RPMI8226 (cell line): Measurements from ENCODE around the gene UGT1A6.
"Not testable (repeated sequence)": the region's sequence is repeated elsewhere in the genome, so short reads cannot be mapped to it uniquely, and the experiment has no call there.

ENCODE experiments used
- DNase-seq: peaks from one replicate; pipeline ENCODE4 v3.0.0-alpha.2; 2015

UGT1A6 gene

GRCh38 chr2:233736868-233737653 is 44.4 kb downstream of the UGT1A6 start:
- DNase-seq = not testable (repeated sequence)

GRCh38 chr2:233740870-233741269 is 48.2 kb downstream of the UGT1A6 start:
- no peak for DNase-seq

DNA sequence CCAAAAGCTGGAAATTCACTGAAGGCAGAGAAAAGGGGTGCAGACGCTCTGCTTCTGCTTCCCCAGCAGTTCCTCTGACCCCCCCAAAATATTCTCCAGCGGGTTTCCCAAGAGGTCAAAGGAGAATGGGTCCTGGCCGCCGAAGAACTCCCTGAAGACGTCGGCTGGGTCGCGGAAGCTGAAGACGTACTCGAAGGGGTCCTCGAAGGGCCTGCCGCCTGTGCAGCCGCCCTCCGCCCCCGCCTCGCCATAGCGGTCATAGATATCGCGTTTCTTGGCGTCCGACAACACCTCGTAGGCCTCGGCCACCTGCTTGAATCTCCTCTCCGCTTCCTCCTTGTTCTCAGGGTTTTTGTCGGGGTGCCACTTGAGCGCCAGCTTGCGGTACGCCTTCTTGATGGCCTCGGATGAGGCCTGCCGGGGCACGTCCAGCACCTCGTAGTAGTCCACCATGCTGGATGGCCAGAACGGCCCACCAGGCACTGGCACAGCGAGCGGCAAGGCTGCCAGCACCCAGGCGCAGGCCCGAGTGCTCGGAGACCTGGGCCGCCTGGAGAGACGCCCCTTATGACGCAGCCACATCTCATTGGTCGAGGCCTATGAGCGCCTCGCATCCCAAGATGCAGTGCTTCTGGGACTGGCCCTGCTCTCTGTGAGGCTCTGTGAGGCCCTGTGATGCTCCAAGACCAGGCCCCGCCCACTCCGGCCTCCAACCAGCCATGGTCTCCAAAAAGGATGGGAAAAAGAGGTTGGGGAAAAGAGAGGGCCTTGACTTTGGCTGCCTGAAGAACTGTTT is 51.0 kb downstream of the UGT1A6 start:
- no peak for DNase-seq

DNA sequence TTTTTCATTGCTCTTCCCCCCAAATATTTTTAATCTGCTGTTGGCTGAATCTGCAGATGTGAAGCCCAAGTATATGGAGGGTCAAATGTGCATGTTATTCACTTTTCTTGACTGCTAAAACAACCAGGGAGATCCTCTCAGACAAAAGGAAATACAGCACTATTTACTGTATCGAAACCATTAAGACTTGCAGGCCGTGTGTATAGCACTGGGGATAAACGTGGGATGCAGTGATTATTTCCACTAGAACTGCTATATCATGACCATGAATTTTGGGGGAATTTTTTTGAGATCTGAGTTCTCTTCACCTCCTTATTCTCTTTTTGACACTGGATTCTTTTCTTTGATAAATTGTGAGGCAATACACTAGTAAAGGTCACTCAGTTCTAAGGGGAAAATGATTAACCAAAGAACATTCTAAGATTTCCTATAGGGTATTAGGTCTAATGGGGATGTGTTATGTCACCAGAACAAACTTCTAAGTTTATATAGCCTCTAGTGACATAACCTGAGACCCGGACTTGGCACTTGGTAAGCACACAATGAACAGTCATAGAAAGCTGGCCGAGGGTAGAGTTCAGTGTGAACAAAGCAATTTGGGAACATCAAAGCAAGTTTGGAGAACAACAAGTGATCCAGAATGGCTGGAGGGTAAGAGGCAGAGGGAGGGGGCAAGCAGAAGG is 52.5 kb downstream of the UGT1A6 start:
- no peak for DNase-seq

DNA sequence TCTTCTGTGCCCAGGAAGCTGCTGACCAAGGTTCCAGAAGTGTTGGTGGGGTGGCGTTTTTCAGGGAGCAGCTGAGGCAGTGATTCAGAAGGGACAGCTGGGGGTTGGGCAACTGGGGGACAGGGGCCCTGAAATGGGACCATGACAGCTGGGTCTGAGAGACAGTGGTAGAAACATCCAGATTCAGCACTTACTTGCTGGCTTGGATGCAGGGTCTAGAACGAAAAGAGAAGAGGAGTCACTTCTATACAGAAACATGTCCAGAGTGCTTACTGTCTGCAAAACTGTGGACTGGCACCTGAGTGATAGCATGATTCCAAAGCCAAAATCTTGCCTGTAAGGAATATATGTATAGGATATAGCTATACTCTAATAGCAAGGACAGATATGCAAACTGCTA is 53.1 kb downstream of the UGT1A6 start:
- DNase-seq = not testable (repeated sequence)

- no peak for DNase-seq
Measured at GRCh38 chr2:233746475-233747282, 54.0 kb downstream of the UGT1A6 start.

GRCh38 chr2:233747283-233747544 is 54.5 kb downstream of the UGT1A6 start:
- no peak for DNase-seq

DNA sequence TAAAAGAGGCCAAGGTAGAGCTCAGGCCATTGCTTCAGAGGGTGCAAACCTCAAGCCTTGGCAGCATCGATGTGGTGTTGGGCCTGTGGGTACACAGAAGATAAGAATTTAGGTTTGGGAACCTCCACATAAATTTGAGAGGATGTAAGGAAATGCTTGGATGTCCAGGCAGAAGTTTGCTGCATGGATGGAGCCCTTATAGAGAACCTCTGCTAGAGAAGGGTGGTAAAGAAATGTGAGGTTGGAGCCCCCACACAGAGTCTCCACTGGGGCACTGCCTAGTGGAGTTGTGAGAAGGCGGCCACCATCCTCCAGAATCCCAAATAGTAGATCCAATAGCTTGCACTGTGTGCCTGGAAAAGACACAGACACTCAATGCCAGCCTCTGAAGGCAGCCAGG is 58.0 kb downstream of the UGT1A6 start:
- not testable (repeated sequence) for DNase-seq

GRCh38 chr2:233751212-233752009 is 58.7 kb downstream of the UGT1A6 start:
- DNase-seq = not testable (repeated sequence)

- DNase-seq = no peak
Measured at GRCh38 chr2:233754872-233755611, 62.4 kb downstream of the UGT1A6 start.

DNA sequence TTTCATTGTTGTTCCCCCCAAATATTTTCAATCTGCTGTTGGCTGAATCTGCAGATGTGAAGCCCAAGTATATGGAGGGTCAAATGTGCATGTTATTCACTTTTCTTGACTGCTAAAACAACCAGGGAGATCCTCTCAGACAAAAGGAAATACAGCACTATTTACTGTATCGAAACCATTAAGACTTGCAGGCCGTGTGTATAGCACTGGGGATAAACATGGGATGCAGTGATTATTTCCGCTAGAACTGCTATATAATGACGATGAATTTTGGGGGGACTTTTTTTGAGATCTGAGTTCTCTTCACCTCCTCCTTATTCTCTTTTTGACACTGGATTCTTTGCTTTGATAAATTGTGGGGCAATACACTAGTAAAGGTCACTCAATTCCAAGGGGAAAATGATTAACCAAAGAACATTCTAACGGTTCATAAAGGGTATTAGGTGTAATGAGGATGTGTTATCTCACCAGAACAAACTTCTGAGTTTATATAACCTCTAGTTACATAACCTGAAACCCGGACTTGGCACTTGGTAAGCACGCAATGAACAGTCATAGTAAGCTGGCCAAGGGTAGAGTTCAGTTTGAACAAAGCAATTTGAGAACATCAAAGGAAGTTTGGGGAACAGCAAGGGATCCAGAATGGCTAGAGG is 63.9 kb downstream of the UGT1A6 start:
- DNase-seq = no peak

DNA sequence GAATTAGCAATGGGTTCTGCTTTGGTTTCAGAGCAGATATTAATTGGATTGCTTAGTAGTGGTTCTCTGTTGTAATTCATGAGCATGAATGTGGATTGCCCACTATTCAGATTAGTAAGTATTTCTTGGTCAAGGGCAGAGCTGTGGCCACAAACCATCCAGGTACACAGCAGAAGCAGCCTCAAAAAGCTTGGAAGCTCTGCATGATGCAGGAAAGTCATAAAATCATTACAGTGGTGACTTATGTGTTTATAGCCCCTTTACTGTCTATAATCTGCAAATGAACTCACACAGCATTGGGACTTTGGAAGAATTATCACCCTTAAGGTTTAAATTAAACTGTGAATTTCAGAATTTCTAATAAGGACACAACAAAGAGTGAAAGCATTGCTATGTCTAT is 65.5 kb downstream of the UGT1A6 start:
- DNase-seq = no peak

- DNase-seq = no peak
Measured at GRCh38 chr2:233758849-233759248, 66.2 kb downstream of the UGT1A6 start.

DNA sequence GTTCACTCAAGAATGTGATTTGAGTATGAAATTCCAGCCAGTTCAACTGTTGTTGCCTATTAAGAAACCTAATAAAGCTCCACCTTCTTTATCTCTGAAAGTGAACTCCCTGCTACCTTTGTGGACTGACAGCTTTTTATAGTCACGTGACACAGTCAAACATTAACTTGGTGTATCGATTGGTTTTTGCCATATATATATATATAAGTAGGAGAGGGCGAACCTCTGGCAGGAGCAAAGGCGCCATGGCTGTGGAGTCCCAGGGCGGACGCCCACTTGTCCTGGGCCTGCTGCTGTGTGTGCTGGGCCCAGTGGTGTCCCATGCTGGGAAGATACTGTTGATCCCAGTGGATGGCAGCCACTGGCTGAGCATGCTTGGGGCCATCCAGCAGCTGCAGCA is 67.4 kb downstream of the UGT1A6 start, which contains the start of gene UGT1A1:
Gene UGT1A1, plus strand, starts transcription at position 228 of the 400 bp plus-strand sequence. Its CDS starts 18 bp downstream, at position 246.
- DNase-seq = no peak

DNA sequence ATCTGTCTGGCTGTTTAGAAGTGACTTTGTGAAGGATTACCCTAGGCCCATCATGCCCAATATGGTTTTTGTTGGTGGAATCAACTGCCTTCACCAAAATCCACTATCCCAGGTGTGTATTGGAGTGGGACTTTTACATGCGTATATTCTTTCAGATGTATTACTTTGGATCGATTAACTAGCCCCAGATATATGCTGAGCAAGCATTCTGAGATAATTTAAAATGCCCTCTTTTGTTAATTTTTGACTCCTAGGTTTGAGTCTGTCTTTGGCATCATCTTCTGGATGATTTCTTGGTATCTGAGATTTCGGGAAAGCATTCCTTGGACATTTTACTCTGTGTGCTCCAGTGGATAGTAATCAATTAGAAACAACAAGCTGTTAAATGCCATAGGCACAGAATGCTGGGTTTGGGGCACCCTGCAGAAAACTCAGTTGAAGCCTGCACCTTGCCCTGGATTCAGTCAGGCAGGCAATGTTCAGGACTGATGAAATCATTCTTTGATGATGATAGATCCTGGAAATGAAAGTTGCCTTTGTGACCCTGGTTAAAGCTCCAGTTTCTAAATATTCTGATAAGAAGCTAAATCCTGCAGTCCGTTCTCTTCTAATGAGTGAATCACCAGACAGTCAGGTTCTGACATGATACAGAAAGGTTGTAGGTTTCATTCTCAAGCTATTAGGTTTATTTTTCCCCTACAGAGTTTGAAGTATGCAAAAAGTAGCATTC is 68.5 kb downstream of the UGT1A6 start:
- DNase-seq = no peak

DNA sequence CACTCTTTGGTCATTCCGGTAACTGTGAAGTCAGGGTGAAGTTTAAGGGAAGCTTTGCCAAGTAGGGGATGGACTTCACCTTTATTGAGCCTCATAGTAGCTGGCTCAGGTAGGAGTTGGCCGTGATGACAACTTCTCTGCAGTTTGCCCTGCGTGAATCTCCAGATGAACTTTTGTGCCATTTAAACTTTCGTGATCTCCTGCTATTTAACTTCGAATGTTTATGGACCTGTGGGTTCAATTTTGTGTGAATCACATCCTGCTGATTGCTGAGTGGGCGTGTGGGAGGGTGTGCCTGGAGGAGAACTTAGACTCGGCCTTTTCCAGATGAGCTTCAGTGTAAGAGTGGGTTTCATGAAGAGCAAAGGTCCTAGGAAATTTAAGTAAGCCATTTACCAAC is 71.6 kb downstream of the UGT1A6 start:
- no peak for DNase-seq

DNA sequence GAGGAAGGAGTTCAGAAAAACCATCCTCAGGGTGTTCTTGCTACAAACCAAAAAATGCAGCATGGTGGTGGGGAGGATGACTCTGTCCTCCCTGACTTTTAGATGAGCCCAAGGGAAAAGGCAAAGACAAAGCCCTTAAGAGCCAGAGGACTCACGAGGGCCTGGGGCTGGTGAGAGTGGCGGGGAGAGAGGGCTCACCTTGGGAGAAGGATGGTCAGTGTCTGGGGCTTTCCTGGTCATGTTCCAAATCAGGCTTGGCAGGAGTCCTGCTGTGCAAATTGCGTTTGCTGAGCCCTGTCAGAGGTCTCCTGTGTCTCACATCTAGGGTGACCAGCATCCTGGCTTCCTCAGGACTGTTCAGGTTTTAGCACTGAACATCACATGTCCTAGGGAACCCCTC is 72.1 kb downstream of the UGT1A6 start:
- no peak for DNase-seq

DNA sequence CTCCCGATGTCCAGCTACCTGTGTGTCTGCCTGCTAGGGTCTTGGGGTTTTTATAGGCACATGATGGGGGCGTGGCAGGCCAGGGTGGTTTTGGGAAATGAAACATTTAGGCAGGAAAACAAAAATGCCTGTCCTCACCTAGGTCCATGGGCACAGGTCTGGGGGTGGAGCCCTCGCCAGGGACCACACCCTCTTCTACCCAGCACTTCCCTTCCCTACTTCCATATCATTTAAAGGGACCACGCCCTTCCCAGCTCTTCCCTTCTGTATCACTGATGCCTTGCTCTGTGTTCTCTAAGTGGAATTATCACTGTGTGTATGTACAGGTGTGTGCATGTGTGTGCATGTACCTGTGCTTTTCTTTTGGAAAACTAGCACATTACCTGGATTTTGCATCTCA is 73.7 kb downstream of the UGT1A6 start:
- no peak for DNase-seq

DNA sequence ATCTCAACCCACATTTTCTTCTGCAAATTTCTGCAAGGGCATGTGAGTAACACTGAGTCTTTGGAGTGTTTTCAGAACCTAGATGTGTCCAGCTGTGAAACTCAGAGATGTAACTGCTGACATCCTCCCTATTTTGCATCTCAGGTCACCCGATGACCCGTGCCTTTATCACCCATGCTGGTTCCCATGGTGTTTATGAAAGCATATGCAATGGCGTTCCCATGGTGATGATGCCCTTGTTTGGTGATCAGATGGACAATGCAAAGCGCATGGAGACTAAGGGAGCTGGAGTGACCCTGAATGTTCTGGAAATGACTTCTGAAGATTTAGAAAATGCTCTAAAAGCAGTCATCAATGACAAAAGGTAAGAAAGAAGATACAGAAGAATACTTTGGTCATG is 75.4 kb downstream of the UGT1A6 start:
- DNase-seq = no peak

DNA sequence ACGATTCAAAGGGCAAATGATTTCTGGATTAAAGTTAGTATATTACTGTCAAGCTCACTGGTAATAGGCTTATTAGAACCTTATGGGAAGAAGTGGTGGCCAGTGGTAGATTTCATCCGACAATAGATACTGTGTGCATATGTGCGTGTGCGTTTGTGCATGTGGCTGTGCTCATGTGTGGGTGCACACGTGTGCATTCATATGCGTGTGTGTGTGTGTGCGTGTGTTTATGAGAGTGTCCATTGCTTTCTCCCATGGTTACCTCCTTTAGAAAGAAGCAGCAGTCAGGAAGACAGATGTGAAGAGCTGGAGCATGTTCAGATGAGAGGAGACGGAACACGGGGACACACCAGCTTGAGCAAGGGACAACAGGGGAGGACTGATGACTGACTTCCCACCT is 76.6 kb downstream of the UGT1A6 start:
- no peak for DNase-seq
